NT2/D1 (cell line): Measurements from ENCODE around the gene CYSTM1.

Experiments used
- SUZ12 ChIP-seq: IDR thresholded peaks from 2 replicates; pipeline ENCODE4 v1.6.1; 2011; ENCODE audit not compliant: insufficient read length, insufficient read depth; ENCODE audit errors: extremely low read depth
- YY1 ChIP-seq: IDR thresholded peaks from 2 replicates; pipeline ENCODE4 v1.6.1; 2011; ENCODE audit not compliant: insufficient read length, insufficient read depth
- ZNF274 ChIP-seq: IDR thresholded peaks from 2 replicates; pipeline ENCODE4 v1.6.1; 2011; ENCODE audit warnings: mild to moderate bottlenecking, low read depth, low read length

- no peak for TF ChIP-seq ZNF274
- no peak for TF ChIP-seq YY1
- no peak for TF ChIP-seq SUZ12
Observed at GRCh38 chr5:140196115-140196814, 21.3 kb downstream of the CYSTM1 start.
